Endothelial cell (in vitro differentiated cells): ENCODE results near the gene SLC44A2. TPM values are rescaled to one million over a fixed set of nuclear protein-coding genes. Genes with fewer than 3 reads are reported as not detected.

Source experiments
- DNase-seq: peaks from one replicate; pipeline ENCODE4 v3.0.0; 2021; ENCODE audit warnings: low spot score
- H3K27ac Mint-ChIP-seq: one replicate; pipeline ENCODE4 v1.8.0; 2021; ENCODE audit warnings: mixed read lengths, inconsistent platforms; ENCODE audit not compliant: unreplicated experiment
- H3K27me3 Mint-ChIP-seq: one replicate; pipeline ENCODE4 v1.8.0; 2021; ENCODE audit warnings: mild to moderate bottlenecking, moderate library complexity, mixed read lengths, inconsistent platforms; ENCODE audit not compliant: unreplicated experiment
- H3K36me3 Mint-ChIP-seq: one replicate; pipeline ENCODE4 v1.8.0; 2021; ENCODE audit warnings: mild to moderate bottlenecking, low read depth, mixed read lengths, inconsistent platforms; ENCODE audit not compliant: unreplicated experiment
- H3K4me1 Mint-ChIP-seq: one replicate; pipeline ENCODE4 v1.8.0; 2021; ENCODE audit warnings: mild to moderate bottlenecking, mixed read lengths, inconsistent platforms; ENCODE audit not compliant: unreplicated experiment
- H3K4me3 Mint-ChIP-seq: one replicate; pipeline ENCODE4 v1.8.0; 2021; ENCODE audit warnings: mild to moderate bottlenecking, mixed read lengths, inconsistent platforms; ENCODE audit not compliant: unreplicated experiment
- H3K9me3 Mint-ChIP-seq: one replicate; pipeline ENCODE4 v1.8.0; 2021; ENCODE audit warnings: mixed read lengths, inconsistent platforms; ENCODE audit not compliant: unreplicated experiment
- total RNA-seq: library from RNA; stranded (reverse); fragmentation: NEBNext Ultra II Directional; extraction: Animal tissue kit (Norgen Biotek cat#: 25700); gene quantifications from one replicate; pipeline ENCODE4 v1.2.1, GENCODE V29; 2021; ENCODE audit not compliant: unreplicated experiment
- TF ChIP-seq, protein P1 (sequence below): fragments of 200-600 bp; sonication (generic); IDR thresholded peaks from one replicate; pipeline ENCODE4 v1.5.0; 2021; ENCODE audit warnings: antibody characterized with exemption; ENCODE audit not compliant: unreplicated experiment

Gene SLC44A2
- total RNA-seq, 1 donor from 2014 or later: 272 TPM

DNA sequence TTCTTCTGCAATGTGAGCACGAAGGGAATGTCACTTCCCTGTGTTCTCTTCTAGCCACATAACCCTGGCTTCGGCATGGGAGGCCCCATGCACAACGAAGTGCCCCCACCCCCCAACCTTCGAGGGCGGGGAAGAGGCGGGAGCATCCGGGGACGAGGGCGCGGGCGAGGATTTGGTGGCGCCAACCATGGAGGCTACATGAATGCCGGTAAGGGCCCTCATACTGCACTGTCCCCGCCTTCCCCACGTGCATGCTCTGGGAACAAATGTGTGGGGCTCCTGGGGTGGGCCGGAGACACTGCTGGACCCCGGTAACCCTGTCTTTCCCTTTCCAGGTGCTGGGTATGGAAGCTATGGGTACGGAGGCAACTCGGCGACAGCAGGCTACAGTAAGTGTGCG, 58.2 kb downstream of the SLC44A2 start:
- peaks cover 38% of the 10 kb centered on the region for H3K36me3 Mint-ChIP-seq
- TF ChIP-seq, protein P1, sequence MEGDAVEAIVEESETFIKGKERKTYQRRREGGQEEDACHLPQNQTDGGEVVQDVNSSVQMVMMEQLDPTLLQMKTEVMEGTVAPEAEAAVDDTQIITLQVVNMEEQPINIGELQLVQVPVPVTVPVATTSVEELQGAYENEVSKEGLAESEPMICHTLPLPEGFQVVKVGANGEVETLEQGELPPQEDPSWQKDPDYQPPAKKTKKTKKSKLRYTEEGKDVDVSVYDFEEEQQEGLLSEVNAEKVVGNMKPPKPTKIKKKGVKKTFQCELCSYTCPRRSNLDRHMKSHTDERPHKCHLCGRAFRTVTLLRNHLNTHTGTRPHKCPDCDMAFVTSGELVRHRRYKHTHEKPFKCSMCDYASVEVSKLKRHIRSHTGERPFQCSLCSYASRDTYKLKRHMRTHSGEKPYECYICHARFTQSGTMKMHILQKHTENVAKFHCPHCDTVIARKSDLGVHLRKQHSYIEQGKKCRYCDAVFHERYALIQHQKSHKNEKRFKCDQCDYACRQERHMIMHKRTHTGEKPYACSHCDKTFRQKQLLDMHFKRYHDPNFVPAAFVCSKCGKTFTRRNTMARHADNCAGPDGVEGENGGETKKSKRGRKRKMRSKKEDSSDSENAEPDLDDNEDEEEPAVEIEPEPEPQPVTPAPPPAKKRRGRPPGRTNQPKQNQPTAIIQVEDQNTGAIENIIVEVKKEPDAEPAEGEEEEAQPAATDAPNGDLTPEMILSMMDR: no peak
- no peak for DNase-seq
- peaks cover 9% of the 10 kb centered on the region for H3K27me3 Mint-ChIP-seq
- no peaks in the 10 kb centered on the region for H3K9me3 Mint-ChIP-seq
- no peak overlapping the region for H3K27ac Mint-ChIP-seq
- H3K4me1 Mint-ChIP-seq: no peaks in the 10 kb centered on the region
- H3K4me3 Mint-ChIP-seq: no peak overlapping the region

DNA sequence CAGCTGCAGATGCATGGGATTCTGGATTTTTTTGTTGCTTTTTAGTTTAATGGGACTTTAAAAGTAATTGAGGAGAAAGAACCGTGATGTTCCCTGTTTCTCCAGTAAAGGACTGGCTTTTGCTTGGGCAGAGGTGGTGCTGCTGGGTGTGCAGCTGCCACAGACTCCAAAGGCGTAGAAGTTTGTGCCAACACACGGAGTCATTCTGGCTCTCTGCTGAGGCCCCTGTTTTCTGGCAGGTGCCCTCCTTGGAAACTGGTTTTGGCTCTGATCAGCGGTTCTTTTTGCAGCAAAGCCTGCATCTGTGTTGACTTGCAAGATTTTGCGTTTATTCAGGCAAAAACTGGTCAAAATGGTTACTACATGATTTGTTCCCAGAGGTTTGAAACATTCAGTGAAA, 59.9 kb downstream of the SLC44A2 start:
- Mint-ChIP-seq H3K27ac (no peak overlapping the region), H3K4me3 (no peak overlapping the region), H3K27me3 (peaks cover 9% of the 10 kb centered on the region), H3K36me3 (peaks cover 40% of the 10 kb centered on the region), H3K9me3 (no peaks in the 10 kb centered on the region), H3K4me1 (no peaks in the 10 kb centered on the region)
- TF ChIP-seq, protein P1: no peak
- DNase-seq: no peak

DNA sequence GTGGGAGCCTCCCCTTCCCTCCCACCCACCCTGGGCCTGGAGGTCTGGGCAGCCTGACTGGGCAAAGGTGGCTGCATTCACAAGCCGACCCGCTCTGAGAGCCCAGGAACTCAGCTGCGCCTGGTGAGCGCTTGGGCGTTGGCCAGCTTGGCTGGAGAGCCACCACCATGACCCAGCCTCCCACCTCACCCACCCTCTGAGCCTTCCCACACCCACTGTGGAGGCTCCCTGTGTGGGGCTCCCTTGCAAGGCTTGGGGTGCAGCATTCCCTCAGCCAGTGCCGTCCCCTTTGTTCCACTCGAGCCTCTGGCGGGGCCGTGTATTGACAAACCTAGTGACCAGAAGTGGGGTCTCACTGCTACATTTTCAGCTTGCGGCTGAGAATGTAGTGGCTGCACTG, 60.8 kb downstream of the SLC44A2 start:
- TF ChIP-seq, protein P1: no peak
- H3K27me3 Mint-ChIP-seq: peaks cover 9% of the 10 kb centered on the region
- DNase-seq: no peak
- no peak overlapping the region for H3K4me3 Mint-ChIP-seq
- H3K27ac Mint-ChIP-seq: no peak overlapping the region
- H3K9me3 Mint-ChIP-seq: no peaks in the 10 kb centered on the region
- peaks cover 38% of the 10 kb centered on the region for H3K36me3 Mint-ChIP-seq
- no peaks in the 10 kb centered on the region for H3K4me1 Mint-ChIP-seq

DNA sequence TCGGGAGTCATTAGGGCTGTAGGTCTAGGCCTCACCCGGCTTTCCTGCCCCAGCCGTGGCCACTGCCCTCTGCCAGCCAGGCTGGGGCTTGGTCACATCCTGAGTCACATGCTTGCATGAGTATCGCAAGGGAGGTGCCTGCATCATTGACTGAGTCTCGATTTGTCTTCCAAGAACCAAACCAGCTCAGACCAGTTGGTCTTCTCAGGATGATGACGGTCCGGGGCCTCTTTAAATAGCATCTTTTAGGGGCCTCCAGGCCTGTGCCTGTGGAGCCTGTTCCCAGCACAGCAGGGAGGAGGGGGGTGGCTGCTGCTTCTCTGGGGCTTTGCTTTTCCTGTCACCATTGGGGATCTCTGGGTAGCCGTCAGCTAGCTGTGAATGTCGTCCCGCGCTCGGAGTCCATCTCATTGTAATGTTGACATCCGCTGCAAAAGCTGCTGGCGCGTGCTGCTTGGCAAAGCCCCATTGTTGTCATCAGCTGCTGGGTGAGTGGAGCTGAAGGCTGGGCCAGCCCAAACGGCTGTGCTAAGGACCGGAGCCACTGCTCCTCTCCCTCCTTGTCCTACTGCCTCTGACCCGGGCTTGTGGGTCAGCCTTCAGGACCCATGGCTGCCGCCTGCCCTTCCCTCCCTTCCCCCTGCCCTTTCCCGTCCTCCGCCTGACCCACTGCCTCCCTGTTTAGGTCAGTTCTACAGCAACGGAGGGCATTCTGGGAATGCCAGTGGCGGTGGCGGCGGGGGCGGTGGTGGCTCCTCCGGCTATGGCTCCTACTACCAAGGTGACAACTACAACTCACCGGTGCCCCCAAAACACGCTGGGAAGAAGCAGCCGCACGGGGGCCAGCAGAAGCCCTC, 61.5 kb downstream of the SLC44A2 start:
- peaks cover 37% of the 10 kb centered on the region for H3K36me3 Mint-ChIP-seq

More for the DNA sequence above, 61.5 kb downstream of the SLC44A2 start:
- Mint-ChIP-seq H3K4me3 (no peak overlapping the region), H3K27me3 (peaks cover 12% of the 10 kb centered on the region), H3K4me1 (no peaks in the 10 kb centered on the region), H3K9me3 (no peaks in the 10 kb centered on the region), H3K27ac (no peak overlapping the region)
- no peak for DNase-seq
- TF ChIP-seq, protein P1: no peak
